GM21447 (cell line): ENCODE results near the gene SPAG16.
"Not testable (repeated sequence)": the region's sequence is repeated elsewhere in the genome, so short reads cannot be mapped to it uniquely, and the experiment has no call there.

Source experiments
- ATAC-seq: cut with Tn5 transposase; IDR thresholded peaks from one replicate; pipeline ENCODE4 v1.9.1; 2021; ENCODE audit not compliant: unreplicated experiment

The SPAG16 gene

GRCh38 chr2:213266421-213266820 lies 17.8 kb upstream of the SPAG16 start:
- no peak for ATAC-seq

- ATAC-seq = no peak
Measured at GRCh38 chr2:213271947-213272346, 12.3 kb upstream of the SPAG16 start.

- ATAC-seq = no peak
Measured at GRCh38 chr2:213274143-213274542, 10.1 kb upstream of the SPAG16 start.

GRCh38 chr2:213275265-213275664 lies 9.0 kb upstream of the SPAG16 start:
- ATAC-seq = no peak

GRCh38 chr2:213277134-213277533 lies 7.1 kb upstream of the SPAG16 start:
- not testable (repeated sequence) for ATAC-seq

- no peak for ATAC-seq
Measured at GRCh38 chr2:213279116-213279620, 5.1 kb upstream of the SPAG16 start.

GRCh38 chr2:213279971-213280370 lies 4.3 kb upstream of the SPAG16 start:
- no peak for ATAC-seq

- ATAC-seq = no peak
Measured at GRCh38 chr2:213281156-213281555, 3.1 kb upstream of the SPAG16 start.

- ATAC-seq = no peak
Measured at GRCh38 chr2:213285404-213285803, 1.1 kb downstream of the SPAG16 start.

- no peak for ATAC-seq
Measured at GRCh38 chr2:213286161-213286560, 1.9 kb downstream of the SPAG16 start.

- ATAC-seq = no peak
Measured at GRCh38 chr2:213288913-213289700, 4.8 kb downstream of the SPAG16 start.

- no peak for ATAC-seq
Measured at GRCh38 chr2:213290501-213290900, 6.2 kb downstream of the SPAG16 start.

GRCh38 chr2:213296270-213296669 lies 12.0 kb downstream of the SPAG16 start:
- ATAC-seq = no peak

- ATAC-seq = no peak
Measured at GRCh38 chr2:213306316-213306942, 22.2 kb downstream of the SPAG16 start.

GRCh38 chr2:213315168-213315876 lies 31.1 kb downstream of the SPAG16 start:
- ATAC-seq = peak; percentile 49

- ATAC-seq = no peak
Measured at GRCh38 chr2:213316001-213316735, 31.9 kb downstream of the SPAG16 start.

GRCh38 chr2:213317929-213318328 lies 33.7 kb downstream of the SPAG16 start:
- no peak for ATAC-seq

GRCh38 chr2:213320604-213321003 lies 36.3 kb downstream of the SPAG16 start:
- ATAC-seq = no peak

- ATAC-seq = no peak
Measured at GRCh38 chr2:213336253-213336770, 52.0 kb downstream of the SPAG16 start.

- no peak for ATAC-seq
Measured at GRCh38 chr2:213353419-213353818, 69.2 kb downstream of the SPAG16 start.

- no peak for ATAC-seq
Measured at GRCh38 chr2:213376644-213377043, 92.4 kb downstream of the SPAG16 start.
